Measurements from ENCODE around the gene KIF5B.
"Not testable (repeated sequence)": the region's sequence is repeated elsewhere in the genome, so short reads cannot be mapped to it uniquely, and the experiment has no call there.

The KIF5B gene

DNA sequence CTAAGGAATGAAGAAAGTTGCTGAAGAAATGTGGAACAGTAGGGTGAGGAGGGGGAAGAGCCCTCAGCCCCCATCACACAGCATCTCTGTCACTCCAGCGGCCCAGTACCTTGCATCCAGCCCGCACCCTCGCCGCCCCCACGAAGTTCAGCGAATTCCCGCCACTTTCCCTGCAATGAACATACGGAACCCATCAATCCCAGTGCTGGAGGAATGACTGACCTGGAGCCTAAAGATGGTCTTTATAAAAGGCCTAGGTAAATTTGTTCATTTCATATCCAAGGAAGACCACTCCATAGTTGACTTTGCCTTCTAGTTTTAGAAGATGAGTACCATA lies 779 bp upstream of the KIF5B start:
- no peak for DNase-seq

DNA sequence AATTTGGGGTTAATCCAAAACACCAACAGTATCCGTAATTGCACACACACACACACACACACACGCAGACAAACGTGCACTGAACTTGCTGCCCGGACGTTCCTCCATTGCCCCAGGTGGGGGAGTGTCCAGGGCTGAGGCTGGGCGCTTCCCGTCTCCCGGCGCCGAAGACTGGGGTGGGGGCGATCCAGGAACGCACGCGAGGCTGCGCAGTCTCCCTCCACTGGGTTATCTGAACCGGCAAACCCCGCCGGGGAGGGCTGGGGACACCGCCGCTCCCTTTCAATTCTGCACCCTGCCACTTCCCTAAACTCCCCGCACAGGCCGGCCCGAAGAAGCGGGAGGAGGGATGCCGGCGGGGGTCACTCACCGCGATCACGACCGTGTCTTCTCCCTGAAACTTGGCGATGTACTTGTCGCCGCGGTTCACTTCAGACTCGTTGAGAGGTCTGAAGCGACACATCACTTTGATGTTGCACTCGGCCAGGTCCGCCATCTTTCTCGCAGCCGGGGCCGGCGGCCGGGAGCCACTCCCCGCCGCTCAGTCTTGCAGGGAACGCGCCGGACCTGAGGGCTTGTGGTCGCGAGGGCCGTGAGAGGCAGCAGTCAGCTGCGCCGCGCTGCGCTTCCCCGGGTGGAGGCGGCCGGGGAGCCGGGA lies 618 bp downstream of the KIF5B start:
- DNase-seq, result no peak

DNA sequence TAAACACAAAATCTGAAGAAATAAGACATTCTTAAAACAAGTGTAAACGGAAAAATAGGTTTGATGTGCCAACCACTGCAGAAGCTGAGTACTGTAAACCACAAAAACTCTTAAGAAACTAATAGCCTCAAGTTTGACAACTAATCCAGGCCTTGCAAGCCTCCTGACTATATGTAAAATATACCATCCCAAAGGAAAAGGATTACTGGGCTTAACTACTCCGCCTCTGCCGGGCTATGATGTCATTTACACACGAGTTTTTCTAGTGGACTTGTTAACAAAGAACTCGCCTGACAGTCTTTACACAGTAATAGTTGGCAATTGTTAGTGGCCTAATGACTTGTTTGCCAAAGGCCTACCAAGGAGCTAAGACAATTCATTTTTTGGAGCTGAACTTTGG lies 2.1 kb downstream of the KIF5B start:
- DNase-seq, result no peak

DNA sequence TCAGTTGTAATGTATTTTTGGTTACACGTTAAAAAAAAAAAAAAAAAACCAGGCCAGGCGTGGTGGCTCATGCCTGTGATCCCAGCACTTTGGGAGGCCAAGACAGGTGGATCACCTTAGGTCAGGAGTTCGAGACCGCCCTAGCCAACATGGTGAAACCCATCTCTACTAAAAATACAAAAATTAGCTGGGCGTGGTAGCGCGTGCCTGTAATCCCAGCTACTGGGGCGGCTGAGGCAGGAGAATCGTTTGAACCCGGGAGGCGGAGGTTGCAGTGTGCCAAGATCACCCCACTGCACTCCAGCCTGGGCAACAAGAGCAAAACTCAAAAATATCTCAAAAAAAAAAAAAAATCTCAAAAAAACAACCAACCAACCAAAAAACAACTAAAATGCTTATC lies 2.8 kb downstream of the KIF5B start:
- DNase-seq, result not testable (repeated sequence)

DNA sequence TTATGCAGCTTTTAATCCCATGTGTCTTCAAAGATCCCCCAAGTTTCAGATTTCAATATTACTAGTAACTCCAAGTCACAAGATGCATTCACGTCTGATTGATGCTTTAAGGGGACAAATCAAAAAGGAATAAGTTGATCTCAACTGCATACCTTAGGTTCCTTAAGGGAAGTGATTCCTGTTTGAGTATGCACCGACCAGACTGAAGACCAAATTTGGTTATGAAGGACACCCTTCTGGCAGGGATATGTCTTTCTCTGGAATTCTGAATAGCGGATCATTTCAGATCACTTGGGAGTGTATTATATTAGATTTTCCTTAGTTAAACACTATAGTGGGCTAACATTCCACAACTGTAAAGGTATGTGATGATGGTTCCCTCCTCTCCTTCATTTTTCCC lies 4.3 kb downstream of the KIF5B start:
- no peak for DNase-seq

DNA sequence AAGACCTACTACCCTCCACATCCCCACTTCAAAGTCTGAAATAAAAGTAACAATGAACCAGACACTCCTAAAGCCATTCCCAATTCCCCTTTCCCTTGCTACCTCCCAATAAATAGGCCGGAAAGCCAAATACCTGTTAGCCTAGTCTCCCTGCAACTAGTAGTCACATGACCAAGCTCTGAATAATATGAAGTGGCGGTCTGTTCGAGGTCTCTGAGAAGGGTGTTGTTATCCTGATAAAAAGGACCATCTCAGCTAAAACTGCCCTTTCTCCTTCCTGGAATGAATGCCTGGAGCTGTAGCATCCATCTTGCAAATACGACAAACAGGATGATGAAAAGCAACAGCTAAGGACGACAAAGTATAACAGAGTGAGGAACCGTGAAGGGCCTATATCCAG lies 6.0 kb downstream of the KIF5B start:
- no peak for DNase-seq

DNA sequence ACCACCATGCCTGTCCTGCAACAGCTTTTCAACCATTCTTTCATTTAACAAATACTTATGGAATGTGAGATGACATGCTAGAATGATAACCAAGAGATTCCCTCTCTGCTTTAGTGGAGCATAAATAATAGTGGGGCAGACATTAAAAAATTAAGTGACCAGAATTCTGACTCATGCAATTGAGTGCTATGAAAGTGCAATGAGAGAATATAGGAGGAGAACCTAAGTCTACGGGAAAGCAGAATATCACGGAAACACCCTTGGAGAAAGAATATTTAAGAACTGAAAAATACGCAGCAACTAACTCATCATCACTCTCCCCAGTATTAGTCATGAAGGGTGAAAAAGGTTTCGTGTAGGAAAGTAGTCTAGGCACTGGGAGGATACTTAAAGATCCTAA lies 7.1 kb downstream of the KIF5B start:
- no peak for DNase-seq

DNA sequence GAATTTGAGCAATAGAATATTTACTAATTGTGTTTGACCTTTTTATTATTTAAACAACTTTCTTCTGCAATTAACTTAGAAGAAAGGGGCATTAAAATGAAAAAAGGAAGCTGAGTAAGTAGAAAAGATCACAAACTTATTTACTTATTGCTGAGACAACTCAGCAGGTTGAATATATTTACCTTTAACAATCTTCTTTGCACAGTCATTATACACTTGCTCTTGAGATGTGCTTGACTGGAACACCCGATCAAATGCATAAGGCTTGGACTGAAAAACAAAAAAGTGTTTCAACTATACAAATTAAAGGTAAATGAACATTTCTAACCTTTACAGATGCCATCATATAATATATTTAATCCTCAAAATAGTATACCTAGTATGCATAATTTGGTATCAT lies 7.9 kb downstream of the KIF5B start:
- no peak for DNase-seq

DNA sequence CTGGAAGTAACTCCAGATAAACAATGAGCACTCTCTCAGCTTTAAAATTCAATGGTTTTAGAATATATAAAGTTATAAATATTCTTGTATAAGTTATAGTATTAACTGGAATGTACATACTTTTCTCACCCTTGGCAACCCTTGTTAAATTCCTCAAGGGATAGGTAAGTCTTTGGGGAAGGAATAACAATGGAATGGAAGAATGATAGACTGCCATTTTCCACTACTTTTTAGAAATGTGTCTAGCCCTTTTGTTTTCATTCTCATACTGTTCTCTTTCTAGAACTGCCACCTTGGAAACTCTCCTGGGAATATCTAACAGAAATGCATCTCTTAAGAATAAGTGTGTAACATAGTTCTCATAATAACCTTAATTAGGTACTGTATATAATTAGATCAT lies 8.3 kb downstream of the KIF5B start:
- no peak for DNase-seq

DNA sequence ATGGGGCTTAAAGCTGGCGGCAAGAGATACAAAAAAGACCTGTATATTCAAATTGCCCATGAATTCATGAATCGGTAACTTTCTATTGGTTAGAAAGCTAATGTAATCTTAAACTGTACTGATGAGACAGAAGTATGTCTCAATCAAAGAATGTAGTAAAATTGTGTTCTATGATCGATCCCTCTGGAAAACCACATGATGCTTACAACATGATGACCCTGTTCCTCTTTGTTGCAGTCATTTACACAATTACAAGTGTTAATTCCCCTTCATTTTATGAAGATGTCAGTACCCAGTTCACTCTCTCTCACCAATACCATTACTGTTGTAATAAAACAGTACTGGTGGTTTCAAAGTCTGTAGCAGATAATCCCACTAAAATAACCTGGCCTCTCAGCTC lies 10.1 kb downstream of the KIF5B start:
- no peak for DNase-seq

DNA sequence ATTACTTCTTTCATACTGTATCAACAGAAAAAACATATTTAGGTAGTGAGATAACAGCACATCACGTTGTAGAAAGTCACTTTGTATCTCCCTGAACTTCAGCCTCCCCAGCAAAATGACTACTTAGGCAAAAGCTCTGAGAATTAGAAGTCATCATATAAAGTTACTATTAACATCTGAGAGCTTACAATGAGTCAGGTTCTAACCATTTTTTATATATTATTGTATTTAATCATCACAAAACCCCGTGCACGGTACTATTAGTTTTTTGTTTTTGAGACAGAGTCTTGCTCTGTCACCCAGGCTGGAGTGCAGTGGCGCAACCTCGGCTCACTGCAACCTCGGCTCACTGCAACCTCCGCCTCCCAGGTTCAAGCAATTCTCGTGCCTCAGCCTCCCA lies 13.5 kb downstream of the KIF5B start:
- not testable (repeated sequence) for DNase-seq

DNA sequence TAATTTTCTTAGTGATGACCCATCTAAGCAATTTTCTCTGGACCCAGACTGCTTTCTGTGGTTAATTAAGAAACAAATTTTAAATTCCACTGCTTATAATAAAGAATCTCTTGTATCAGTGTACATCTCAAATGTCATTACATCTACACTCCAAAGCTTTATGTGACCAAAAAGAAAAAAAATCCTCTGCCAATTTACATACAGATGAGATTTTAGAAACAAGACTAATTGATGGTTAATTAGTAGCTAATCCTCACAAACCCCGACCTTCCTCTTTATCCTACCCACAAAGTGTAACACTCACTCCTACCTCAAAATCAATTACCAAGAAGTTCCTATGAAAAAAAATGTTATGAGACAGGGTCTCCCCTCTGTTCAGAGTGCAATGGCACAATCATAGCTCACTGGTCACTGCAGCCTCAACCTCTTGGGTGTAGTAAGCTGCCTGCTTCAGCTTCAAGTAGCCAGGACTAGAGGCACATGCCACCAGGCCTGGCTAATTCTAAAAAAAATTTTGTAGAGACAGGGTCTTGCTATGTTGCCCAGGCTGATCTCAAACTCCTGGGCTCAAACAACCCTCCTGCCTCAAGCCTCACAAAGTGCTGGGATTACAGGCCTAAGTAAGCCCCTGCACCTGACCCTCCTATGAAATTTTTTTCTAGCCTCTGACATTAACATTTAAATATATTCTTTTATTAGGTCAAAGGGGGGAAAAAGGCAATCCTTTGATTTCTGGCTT lies 14.8 kb downstream of the KIF5B start:
- no peak for DNase-seq

DNA sequence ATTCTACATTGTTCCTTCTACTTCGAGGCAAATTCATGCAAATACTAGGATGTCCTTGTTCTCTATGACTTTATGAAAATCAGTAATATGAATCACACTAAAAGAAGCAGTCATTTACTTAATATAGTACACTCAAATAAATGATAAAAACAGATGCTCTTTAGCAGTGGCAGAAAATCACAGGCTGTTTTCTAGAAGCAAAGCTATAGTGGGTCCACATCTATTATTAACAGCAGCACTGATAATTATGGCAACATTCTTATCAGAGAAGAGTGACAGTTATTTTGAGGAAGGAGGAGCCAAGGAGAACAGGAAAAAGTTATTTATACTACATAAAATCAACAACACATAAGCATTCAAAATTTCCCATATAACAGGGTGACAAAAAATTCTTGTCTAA lies 16.5 kb downstream of the KIF5B start:
- no peak for DNase-seq

DNA sequence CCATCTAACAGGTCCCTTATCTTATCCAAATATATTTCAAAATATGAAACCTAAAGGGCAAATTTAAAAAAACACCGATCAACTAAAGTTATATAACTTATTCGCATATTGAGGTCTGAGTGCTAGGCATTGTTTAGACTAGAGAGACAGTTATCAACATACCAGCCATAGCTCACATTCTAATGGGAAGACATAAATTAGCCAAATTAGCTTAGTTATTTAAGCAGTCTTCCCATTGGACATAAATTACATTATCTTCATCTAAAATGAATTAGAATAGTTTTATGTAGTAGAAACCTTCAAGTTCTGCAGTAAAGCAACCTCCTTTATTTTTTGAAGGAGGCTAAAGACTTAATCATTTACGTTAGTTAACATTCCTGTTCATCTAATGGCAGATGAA lies 17.4 kb downstream of the KIF5B start:
- no peak for DNase-seq

DNA sequence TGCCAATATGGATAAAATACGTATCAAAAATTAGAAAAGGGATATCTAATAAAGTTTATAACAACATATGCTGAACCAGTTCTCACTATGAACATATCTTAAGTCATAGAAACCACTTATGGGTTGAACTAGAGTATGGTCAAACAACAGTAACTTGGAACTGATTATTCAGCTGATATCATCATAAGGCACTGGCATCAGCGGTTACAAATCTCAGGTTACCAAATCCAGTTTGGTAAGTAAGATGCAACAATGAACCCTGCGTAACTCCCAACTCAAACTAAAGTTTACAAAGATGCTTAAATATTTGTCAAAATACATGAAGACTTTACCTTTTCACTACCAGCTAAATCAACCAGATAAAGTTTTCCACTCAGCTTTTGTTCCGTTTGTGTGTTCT lies 19.3 kb downstream of the KIF5B start:
- no peak for DNase-seq

DNA sequence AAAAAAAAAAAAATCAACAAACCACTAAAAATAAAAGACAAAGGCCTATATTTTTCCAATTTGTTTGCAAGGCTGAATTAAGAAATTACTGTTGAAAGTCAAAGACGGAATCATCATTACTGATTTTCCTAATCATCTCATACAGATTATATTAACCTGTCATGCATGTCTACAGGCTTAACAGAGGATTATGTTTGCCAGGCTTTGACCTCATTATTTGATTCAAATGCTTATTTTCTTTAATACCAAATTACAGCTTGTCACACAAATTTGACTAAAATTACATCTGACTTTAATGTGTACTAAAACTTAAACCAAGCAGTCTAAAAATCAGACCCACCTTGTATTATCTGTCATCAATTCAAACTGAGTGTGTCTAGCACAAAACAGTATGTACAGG lies 21.2 kb downstream of the KIF5B start:
- no peak for DNase-seq

DNA sequence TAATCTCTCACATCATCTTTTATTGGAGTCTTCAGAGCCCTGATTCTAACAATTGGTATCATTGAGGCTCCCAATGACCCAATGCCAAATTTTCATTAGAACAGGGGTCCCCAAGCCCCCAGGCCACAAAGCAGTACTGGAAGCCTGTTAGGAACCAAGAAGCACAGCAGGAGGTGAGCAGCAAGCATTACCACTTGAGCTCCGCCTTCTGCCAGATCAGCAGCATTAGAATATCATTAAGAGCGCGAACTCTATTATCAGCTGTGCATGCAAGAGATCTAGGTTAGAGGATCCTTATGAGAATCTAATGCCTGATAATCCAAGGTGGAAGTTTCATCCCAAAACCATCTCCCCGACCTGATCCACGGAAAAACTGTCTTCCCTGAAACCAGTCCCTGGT lies 23.1 kb downstream of the KIF5B start:
- DNase-seq, result no peak

DNA sequence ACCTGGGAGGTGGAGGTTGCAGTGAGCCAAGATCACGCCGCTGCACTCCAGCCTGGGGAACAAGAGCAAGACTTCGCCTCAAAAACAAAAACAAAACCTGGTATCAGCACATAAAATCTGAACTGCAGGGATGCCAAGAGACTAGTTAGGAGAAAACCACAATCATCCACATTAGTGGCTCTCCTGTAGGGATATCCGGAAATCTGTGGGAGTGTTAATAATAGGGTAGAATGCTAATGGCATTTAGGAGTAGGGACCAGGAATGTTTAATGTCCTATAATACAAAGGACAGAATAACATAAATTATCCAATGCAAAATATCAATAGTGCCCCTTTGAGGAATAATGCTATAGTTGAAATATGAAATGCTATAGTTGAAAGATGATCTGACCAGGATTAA lies 24.3 kb downstream of the KIF5B start:
- DNase-seq, result no peak

DNA sequence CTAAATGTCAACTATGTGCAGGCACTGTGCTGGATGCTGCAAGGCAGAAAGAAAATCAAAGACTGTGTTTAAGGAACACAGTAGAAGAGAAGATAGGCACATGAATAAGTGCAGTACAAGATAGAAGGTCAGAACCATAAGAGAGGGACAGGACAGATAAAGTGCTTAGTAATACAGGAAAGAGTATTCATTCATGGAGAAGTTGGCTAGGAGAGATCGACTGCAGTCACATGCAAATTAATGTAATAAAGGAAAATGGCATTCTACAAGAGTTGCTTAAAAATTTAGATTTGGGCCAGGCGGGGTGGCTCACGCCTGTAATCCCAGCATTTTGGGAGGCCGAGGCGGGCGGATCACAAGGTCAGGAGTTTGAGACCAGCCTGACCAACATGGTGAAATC lies 24.8 kb downstream of the KIF5B start:
- DNase-seq, result no peak

DNA sequence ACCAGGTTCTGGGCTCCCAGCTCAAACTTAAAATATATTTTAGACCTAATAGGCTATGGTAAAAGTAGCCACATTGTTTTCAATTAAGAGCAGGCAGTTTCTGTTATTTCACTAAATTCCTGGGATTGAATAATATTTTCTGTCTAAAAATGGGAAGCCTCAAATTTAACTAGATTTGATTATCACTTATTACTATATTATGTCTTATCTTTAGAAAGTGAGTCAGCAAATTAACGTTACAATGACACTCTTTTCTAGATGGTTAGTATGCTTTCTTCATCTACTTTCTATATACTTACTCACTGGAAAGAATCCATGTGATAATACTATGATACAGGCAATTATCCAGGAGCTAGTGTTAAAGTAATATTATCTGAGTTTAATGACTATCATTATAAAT lies 27.5 kb downstream of the KIF5B start:
- no peak for DNase-seq

DNA sequence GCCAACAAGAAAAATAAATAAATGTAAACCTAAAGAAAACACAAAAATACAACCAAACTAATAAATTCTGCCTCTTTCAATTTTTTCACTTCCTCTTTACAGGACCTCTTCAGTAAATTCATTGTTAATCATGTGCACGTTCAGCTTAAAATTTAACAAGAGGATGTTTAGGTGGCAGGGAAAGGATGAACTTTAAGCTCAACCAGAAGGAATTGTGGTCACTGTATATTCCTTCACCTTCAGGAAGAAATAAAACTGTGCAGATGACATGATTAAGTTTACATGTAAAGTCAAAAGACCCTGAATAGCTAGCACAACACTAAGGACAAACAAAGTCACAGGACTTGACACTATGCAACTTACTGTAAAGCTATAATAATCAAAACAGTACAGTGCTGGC lies 33.0 kb downstream of the KIF5B start:
- DNase-seq, result no peak

DNA sequence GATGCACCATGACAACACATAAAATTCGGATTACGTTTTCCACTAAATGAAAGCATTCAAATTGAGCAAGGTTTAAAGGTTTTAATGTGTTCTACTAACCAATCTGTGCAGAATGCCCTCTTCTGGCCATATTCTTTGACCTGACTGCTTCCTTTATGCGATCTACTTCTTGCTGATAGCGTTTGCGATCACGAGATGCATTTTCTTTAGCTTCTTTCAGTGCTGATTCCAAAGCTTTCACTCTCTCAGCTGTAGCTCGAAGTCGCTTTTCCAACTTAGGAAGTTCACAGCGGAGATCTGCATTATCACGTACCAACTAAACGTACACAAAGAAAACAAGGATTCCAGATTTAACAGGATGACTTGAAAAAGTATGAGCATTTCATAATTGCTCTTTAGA lies 39.2 kb downstream of the KIF5B start:
- DNase-seq, result no peak

DNA sequence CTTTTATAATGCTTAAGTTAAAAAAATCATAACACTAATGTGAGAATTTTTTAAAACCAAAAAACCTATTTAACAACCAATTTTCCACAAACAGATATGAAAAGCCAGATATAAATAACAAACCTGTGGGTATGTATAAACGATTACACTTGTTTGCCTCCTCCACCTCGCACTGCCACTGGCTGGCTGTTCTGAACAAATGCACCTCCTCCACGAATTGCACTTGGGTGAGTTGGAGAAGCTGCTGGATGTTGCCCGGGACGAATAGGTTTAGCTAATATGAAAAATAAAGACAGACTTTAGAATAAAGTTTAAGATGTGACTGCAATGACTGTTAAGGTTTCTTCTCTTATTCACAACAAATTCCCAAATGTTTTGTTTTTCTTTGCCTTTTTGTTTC lies 40.8 kb downstream of the KIF5B start:
- DNase-seq, result no peak

DNA sequence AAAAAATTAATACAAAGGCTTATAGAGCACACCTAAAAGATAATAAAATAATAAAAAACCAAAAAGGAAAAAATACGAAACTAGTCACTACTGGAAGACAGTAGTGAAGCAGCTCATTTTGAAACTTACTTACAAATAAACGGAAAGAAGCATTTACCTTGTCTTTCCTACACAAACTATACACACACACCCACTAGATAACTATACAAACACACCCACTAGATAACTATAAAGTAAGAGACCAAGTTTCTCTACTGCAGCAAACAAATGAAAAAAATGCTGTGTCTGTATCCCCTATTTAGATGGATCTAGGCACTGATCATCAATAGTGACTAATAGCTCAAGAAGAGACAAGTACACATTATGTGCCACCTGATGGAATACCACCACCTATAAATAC lies 49.2 kb downstream of the KIF5B start:
- DNase-seq, result no peak

DNA sequence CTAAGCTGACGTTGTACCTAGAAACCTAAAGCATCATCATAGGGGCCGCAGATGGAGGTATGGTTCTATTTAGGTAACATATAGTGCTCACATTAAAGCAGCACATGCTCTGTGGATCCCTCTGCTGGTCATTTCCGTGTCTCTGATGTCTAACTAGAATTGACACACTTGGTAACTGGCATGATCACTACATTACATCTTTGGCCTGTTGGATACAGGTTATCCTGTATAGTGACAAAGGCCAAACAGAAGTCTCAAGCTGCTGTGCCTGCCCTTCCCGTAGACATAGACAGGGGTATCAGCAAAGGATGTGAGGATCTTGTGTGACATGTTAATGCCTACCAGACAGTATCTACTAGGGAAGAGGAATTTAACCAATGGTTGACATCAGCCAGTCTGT lies 51.2 kb downstream of the KIF5B start:
- no peak for DNase-seq

All from NCI-H2029 treated with DMSO at 0.1 percent for 48 hours (cell line).